ENCODE measurements around the gene GAB3.

- no peak for TF ChIP-seq CTCF (IDR thresholded peaks at IDR 0.05; ENCODE audit: low read length)
- no peak for TF ChIP-seq EZH2 (IDR thresholded peaks at IDR 0.05; ENCODE audit: borderline replicate concordance, low read length)
Measured at GRCh38 chrX:154655786-154656185, 95.1 kb downstream of the GAB3 start.
